Spleen (tissue), 7 donors: ENCODE data around the gene ULK2.

Source experiments
- CTCF ChIP-seq, 11 experiments: fragments of 200-600 bp in 7 of 11; fragments of 450-650 bp in 4 of 11; sonication (generic) in 4 of 11; IDR thresholded peaks in 8 of 11; conservative IDR thresholded peaks in 3 of 11; 1 replicate in 7 of 11; 2 replicates in 4 of 11; pipeline versions ENCODE4 v1.4.0 to v1.8.0; 2016 to 2021; ENCODE audit warnings: antibody characterized with exemption in 11 of 11, inconsistent platforms in 4 of 11, mild to moderate bottlenecking in 1 of 11
- POLR2A ChIP-seq, 3 donors: fragments of 450-650 bp; IDR thresholded peaks; one replicate each; pipeline ENCODE4 v1.5.1; 2017; ENCODE audit warnings: antibody characterized with exemption in 3 of 3, mild to moderate bottlenecking in 1 of 3
- POLR2AphosphoS5 ChIP-seq, 3 donors: sonication (generic); formaldehyde crosslinking; IDR thresholded peaks; one replicate each; pipeline ENCODE4 v1.5.1; 2017; ENCODE audit warnings: antibody characterized with exemption in 3 of 3
- donor health status: DM: no; HTN: no; CAD: no; lungs with moderate emphysema.
- donor health status: DM: no; HTN: no; CAD: no.
- donor health status: DM: no; HTN: no; CAD: no.

DNA sequence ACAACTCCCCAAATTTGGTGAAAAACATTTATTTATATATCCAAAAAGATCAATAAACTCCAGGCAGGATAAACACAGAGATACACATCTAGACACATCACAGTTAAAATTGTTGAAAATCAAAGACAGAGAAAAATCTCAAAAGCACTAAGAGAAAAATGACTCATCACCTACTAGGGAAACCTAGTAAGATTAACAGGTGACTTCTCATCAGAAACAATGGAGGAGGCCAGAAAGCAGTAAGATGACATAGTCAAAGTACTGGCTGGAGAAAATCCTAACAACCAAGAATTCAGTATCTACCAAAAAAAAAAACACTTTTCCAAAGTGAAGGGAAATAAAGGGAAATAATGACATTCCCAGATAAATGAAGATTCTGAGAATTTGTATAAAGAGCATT, 33.8 kb downstream of the ULK2 start:
- TF ChIP-seq POLR2A (IDR thresholded peaks at IDR 0.05) (no peak), CTCF (IDR thresholded peaks at IDR 0.05 in 8 of 11, conservative IDR thresholded peaks at IDR 0.05 in 3 of 11) (no peak), POLR2AphosphoS5 (IDR thresholded peaks at IDR 0.05) (no peak)
